Fibroblast of lung (primary cell): ENCODE measurements around the gene DGAT2. TPM values are rescaled to one million over a fixed set of nuclear protein-coding genes. Genes with fewer than 3 reads are reported as not detected.

Source experiments
- DNase-seq, 2 donors: peaks; one replicate each; pipeline versions ENCODE4 v3.0.0 to v3.0.0-alpha.2; 2010; ENCODE audit warnings: low read depth in 2 of 2
- H2AFZ ChIP-seq: 2 replicates; pipeline ENCODE4 v1.5.1; 2012; ENCODE audit warnings: low read length, control low read depth, inconsistent platforms
- H3K27ac ChIP-seq: 2 replicates; pipeline ENCODE4 v1.5.1; 2011; ENCODE audit warnings: low read length, control low read depth; ENCODE audit not compliant: insufficient read depth
- H3K27me3 ChIP-seq: 2 replicates; pipeline ENCODE4 v1.5.1; 2011; ENCODE audit warnings: mild to moderate bottlenecking, low read length; ENCODE audit not compliant: control insufficient read depth, insufficient read depth
- H3K36me3 ChIP-seq: 2 replicates; pipeline ENCODE4 v1.5.1; 2011; ENCODE audit warnings: low read length; ENCODE audit not compliant: control insufficient read depth, insufficient read depth
- H3K4me1 ChIP-seq: 2 replicates; pipeline ENCODE4 v1.5.1; 2011; ENCODE audit warnings: low read length; ENCODE audit not compliant: control insufficient read depth, insufficient read depth; ENCODE audit errors: extremely low read depth
- H3K4me2 ChIP-seq: 2 replicates; pipeline ENCODE4 v1.5.1; 2011; ENCODE audit warnings: low read length, control low read depth; ENCODE audit not compliant: insufficient read depth; ENCODE audit errors: extremely low read depth
- H3K4me3 ChIP-seq, 4 experiments: fragments of 200-600 bp in 1 of 4; sonication (generic) in 1 of 4; replicated peaks in 1 of 4; 2 replicates each; pipeline ENCODE4 v1.5.1; 2011 to 2016; ENCODE audit warnings: low read length in 4 of 4, low read depth in 3 of 4, mild to moderate bottlenecking in 3 of 4, control low read depth in 2 of 4, inconsistent platforms in 1 of 4, mixed read lengths in 1 of 4; ENCODE audit not compliant: insufficient read depth in 1 of 4; ENCODE audit errors: control extremely low read depth in 1 of 4
- H3K79me2 ChIP-seq: 2 replicates; pipeline ENCODE4 v1.5.1; 2012; ENCODE audit warnings: mild to moderate bottlenecking, low read length, inconsistent platforms; ENCODE audit not compliant: control insufficient read depth, insufficient read depth
- H3K9ac ChIP-seq: 2 replicates; pipeline ENCODE4 v1.5.1; 2011; ENCODE audit warnings: mild to moderate bottlenecking, low read length, control low read depth; ENCODE audit not compliant: insufficient read depth
- H3K9me3 ChIP-seq: 2 replicates; pipeline ENCODE4 v1.5.1; 2012; ENCODE audit warnings: low read depth, low read length; ENCODE audit not compliant: control insufficient read depth, insufficient read depth
- H4K20me1 ChIP-seq: 2 replicates; pipeline ENCODE4 v1.5.1; 2011; ENCODE audit warnings: low read length; ENCODE audit not compliant: control insufficient read depth, insufficient read depth; ENCODE audit errors: extremely low read depth
- CTCF ChIP-seq, 2 donors: IDR thresholded peaks in 1 of 2; conservative IDR thresholded peaks in 1 of 2; 1 replicate in 1 of 2; 2 replicates in 1 of 2; pipeline ENCODE4 v1.5.1; 2011 to 2012; ENCODE audit warnings: low read length in 2 of 2, control low read depth in 1 of 2, inconsistent platforms in 1 of 2, low read depth in 1 of 2, mild to moderate bottlenecking in 1 of 2
- EZH2 ChIP-seq: IDR thresholded peaks from 2 replicates; pipeline ENCODE4 v1.5.1; 2012; ENCODE audit warnings: low read length, control low read depth, mild to moderate bottlenecking; ENCODE audit errors: missing control alignments
- polyA plus RNA-seq, 2 donors: library from polyadenylated mRNA; depleted of rRNA in 1 of 2; stranded (reverse) in 1 of 2; unstranded in 1 of 2; fragments of >200 nt; gene quantifications; 2 replicates each; pipeline ENCODE4 v1.2.1, GENCODE V29; 2011 to 2012; ENCODE audit warnings: missing spikeins in 1 of 2
- total RNA-seq: library from RNA; depleted of rRNA; stranded (reverse); fragments of >200 nt; gene quantifications from 2 replicates; pipeline ENCODE4 v1.2.1, GENCODE V29; 2014

DGAT2 gene
- total and polyA plus RNA-seq, 2 donors (not counting 1 experiment from before 2014, with no cell fraction given): 0.32 to 1.3 TPM

GRCh38 chr11:75802913-75803820 lies 34.6 kb downstream of the DGAT2 start:
- TF ChIP-seq CTCF (conservative IDR thresholded peaks at IDR 0.05 in 1 of 2, IDR thresholded peaks at IDR 0.05 in 1 of 2; ENCODE audit: low read depth in 1 of 2, low read length in 2 of 2) (peak; percentile 89 to 94), EZH2 (no peak)
- DNase-seq: peak; percentile 34 to 73
- no peaks in the 10 kb centered on the region for H3K36me3 ChIP-seq
- H3K27me3 ChIP-seq: no peaks in the 10 kb centered on the region
- H3K27ac ChIP-seq: no peak overlapping the region
- H2AFZ ChIP-seq: no peak overlapping the region
- H4K20me1 ChIP-seq: no peaks in the 10 kb centered on the region
- no peaks in the 10 kb centered on the region for H3K9me3 ChIP-seq
- no peak overlapping the region for H3K9ac ChIP-seq
- H3K4me1 ChIP-seq: no peaks in the 10 kb centered on the region
- H3K4me2 ChIP-seq: no peak overlapping the region
- no peak overlapping the region for H3K4me3 ChIP-seq
- H3K79me2 ChIP-seq: no peaks in the 10 kb centered on the region

GRCh38 chr11:75809111-75809510 lies 40.5 kb downstream of the DGAT2 start:
- H2AFZ ChIP-seq: no peak overlapping the region
- DNase-seq: no peak

GRCh38 chr11:75809991-75810390 lies 41.4 kb downstream of the DGAT2 start:
- no peak for DNase-seq
- H3K4me3 ChIP-seq: no peak overlapping the region
- TF ChIP-seq CTCF (conservative IDR thresholded peaks at IDR 0.05 in 1 of 2, IDR thresholded peaks at IDR 0.05 in 1 of 2; ENCODE audit: low read depth in 1 of 2, low read length in 2 of 2): no peak
- no peak for TF ChIP-seq EZH2
- no peak overlapping the region for H2AFZ ChIP-seq
- no peak overlapping the region for H3K9ac ChIP-seq
- H3K4me1 ChIP-seq: peaks cover 4% of the 10 kb centered on the region
- H3K4me2 ChIP-seq: no peak overlapping the region
- H3K27me3 ChIP-seq: peaks cover 2% of the 10 kb centered on the region
- H3K36me3 ChIP-seq: no peaks in the 10 kb centered on the region
- no peaks in the 10 kb centered on the region for H3K9me3 ChIP-seq
- no peaks in the 10 kb centered on the region for H4K20me1 ChIP-seq
- no peak overlapping the region for H3K27ac ChIP-seq
- H3K79me2 ChIP-seq: no peaks in the 10 kb centered on the region

More at GRCh38 chr11:75809111-75809510, 40.5 kb downstream of the DGAT2 start:
- H3K36me3 ChIP-seq: no peaks in the 10 kb centered on the region
- H3K79me2 ChIP-seq: no peaks in the 10 kb centered on the region
- no peak for TF ChIP-seq EZH2
- no peak for TF ChIP-seq CTCF (conservative IDR thresholded peaks at IDR 0.05 in 1 of 2, IDR thresholded peaks at IDR 0.05 in 1 of 2; ENCODE audit: low read depth in 1 of 2, low read length in 2 of 2)
- H3K4me1 ChIP-seq: peaks cover 4% of the 10 kb centered on the region
- H3K4me2 ChIP-seq: no peak overlapping the region
- no peaks in the 10 kb centered on the region for H4K20me1 ChIP-seq
- H3K9me3 ChIP-seq: no peaks in the 10 kb centered on the region
- no peak overlapping the region for H3K27ac ChIP-seq
- H3K4me3 ChIP-seq: no peak overlapping the region
- no peak overlapping the region for H3K9ac ChIP-seq
- H3K27me3 ChIP-seq: peaks cover 2% of the 10 kb centered on the region
